GM12878 (cell line): ENCODE data around the gene GUCY1B1. TPM values are rescaled to one million over a fixed set of nuclear protein-coding genes. Genes with fewer than 3 reads are reported as not detected.

Source experiments
- ATAC-seq: fragments of 200-7000 bp; cut with Tn5 transposase; 3 replicates; pipeline ENCODE4 v1.9.1; 2020; ENCODE audit warnings: mild to moderate bottlenecking, moderate library complexity
- BruUV-seq: library from RNA; stranded (reverse); fragments of 400-500 nt; replicated peaks from 2 replicates; lab custom pipeline; 2021; lab: Mats Ljungman, UMichigan
- CTCF ChIA-PET: fragments of 300-600 bp; sonication (Branson Sonifier 250); formaldehyde crosslinking; extraction: SDS; loops from one replicate; lab custom pipeline; 2021; ENCODE audit warnings: inconsistent platforms; lab: Yijun Ruan, JAX
- POLR2A ChIA-PET: fragments of 350-600 bp; formaldehyde crosslinking; extraction: SDS; loops from one replicate; lab custom pipeline; 2021; ENCODE audit warnings: inconsistent platforms; lab: Charles Lee
- RAD21 ChIA-PET: fragments of 300-600 bp; sonication (Branson Sonifier 250); formaldehyde crosslinking; loops from one replicate; lab custom pipeline; 2023; ENCODE audit warnings: antibody characterized with exemption; ENCODE audit not compliant: unreplicated experiment; lab: Charles Lee
- SMC1A ChIA-PET: fragments of 300-600 bp; sonication (Branson Sonifier 250); formaldehyde crosslinking; loops from one replicate; lab custom pipeline; 2023; ENCODE audit not compliant: unreplicated experiment, uncharacterized antibody; lab: Charles Lee
- DNase-seq: peaks from one replicate; pipeline ENCODE4 v3.0.0-alpha.2; 2011; ENCODE audit warnings: low read depth, low spot score
- FAIRE-seq: peaks from 3 replicates; lab custom pipeline; 2011; peaks lifted over from hg19 to GRCh38; lab: Jason Lieb, UNC
- H2AFZ ChIP-seq: 2 replicates; pipeline ENCODE4 v1.6.0; 2011; ENCODE audit warnings: low read depth, low read length, control low read depth; ENCODE audit not compliant: control insufficient read depth
- H3K27ac ChIP-seq: 2 replicates; pipeline ENCODE4 v1.5.1; 2011; ENCODE audit warnings: control low read depth; ENCODE audit not compliant: control insufficient read depth, insufficient read depth
- H3K27me3 ChIP-seq, 2 experiments: replicated peaks in 1 of 2; 2 replicates each; pipeline versions ENCODE4 v1.6.0 to v1.6.1; 2011; ENCODE audit warnings: low read length in 1 of 2; ENCODE audit not compliant: control insufficient read depth in 2 of 2, insufficient read depth in 2 of 2
- H3K36me3 ChIP-seq, 2 experiments: 2 replicates each; pipeline ENCODE4 v1.5.1; 2011; ENCODE audit warnings: low read length in 1 of 2; ENCODE audit not compliant: control insufficient read depth in 2 of 2, insufficient read depth in 2 of 2
- H3K4me1 ChIP-seq: 2 replicates; pipeline ENCODE4 v1.6.1; 2011; ENCODE audit warnings: mild to moderate bottlenecking, low read length, moderate library complexity, mixed read lengths; ENCODE audit not compliant: control insufficient read depth, insufficient read depth
- H3K4me2 ChIP-seq: 2 replicates; pipeline ENCODE4 v1.6.0; 2011; ENCODE audit warnings: control low read depth; ENCODE audit not compliant: control insufficient read depth, insufficient read depth
- H3K4me3 ChIP-seq: fragments of 200-600 bp; sonication (generic); 2 replicates; pipeline ENCODE4 v1.5.1; 2016
- H3K79me2 ChIP-seq: 2 replicates; pipeline ENCODE4 v1.6.0; 2011; ENCODE audit warnings: low read length; ENCODE audit not compliant: control insufficient read depth, insufficient read depth
- H3K9ac ChIP-seq: 2 replicates; pipeline ENCODE4 v1.8.0; 2011; ENCODE audit warnings: low read length, control low read depth, mixed read lengths; ENCODE audit not compliant: control insufficient read depth, insufficient read depth
- H3K9me3 ChIP-seq: replicated peaks from 3 replicates; pipeline ENCODE4 v1.5.1; 2011; ENCODE audit warnings: mild to moderate bottlenecking, low read length; ENCODE audit not compliant: control insufficient read depth, insufficient read depth
- H4K20me1 ChIP-seq: 2 replicates; pipeline ENCODE4 v1.6.0; 2011; ENCODE audit not compliant: control insufficient read depth, insufficient read depth
- BCL11A ChIP-seq: IDR thresholded peaks from 2 replicates; pipeline ENCODE4 v1.6.1; 2011; ENCODE audit warnings: low read depth, low read length
- BCL3 ChIP-seq: IDR thresholded peaks from 2 replicates; pipeline ENCODE4 v1.6.1; 2011; ENCODE audit warnings: borderline replicate concordance, low read depth, mild to moderate bottlenecking, moderate library complexity, low read length; ENCODE audit not compliant: insufficient read depth, poor library complexity, severe bottlenecking
- BHLHE40 ChIP-seq, 2 experiments: fragments of 450-650 bp in 1 of 2; IDR thresholded peaks; 2 replicates each; pipeline ENCODE4 v1.6.1; 2011 to 2017; ENCODE audit warnings: low read depth in 2 of 2, borderline replicate concordance in 1 of 2, improper control_type of control experiment in 1 of 2, low read length in 1 of 2, mild to moderate bottlenecking in 1 of 2
- CBX3 ChIP-seq: fragments of 200-600 bp; sonication (generic); IDR thresholded peaks from 2 replicates; pipeline ENCODE4 v1.6.1; 2016; ENCODE audit warnings: low read depth, borderline replicate concordance
- EGR1 ChIP-seq, 2 experiments: IDR thresholded peaks; 1 replicate in 1 of 2; 2 replicates in 1 of 2; pipeline ENCODE4 v1.6.1; 2011 to 2012; ENCODE audit warnings: low read depth in 2 of 2, low read length in 2 of 2, borderline replicate concordance in 1 of 2, mild to moderate bottlenecking in 1 of 2, moderate library complexity in 1 of 2
- EZH2 ChIP-seq: IDR thresholded peaks from 2 replicates; pipeline ENCODE4 v1.6.1; 2012; ENCODE audit warnings: low read depth, mild to moderate bottlenecking, control low read depth, inconsistent platforms, low read length, borderline replicate concordance; ENCODE audit not compliant: control insufficient read depth
- FOS ChIP-seq: IDR thresholded peaks from 3 replicates; pipeline ENCODE4 v1.6.1; 2011; ENCODE audit warnings: borderline replicate concordance; ENCODE audit not compliant: insufficient read length; ENCODE audit errors: extremely low read depth
- GABPA ChIP-seq: IDR thresholded peaks from 2 replicates; pipeline ENCODE4 v1.6.1; 2014; ENCODE audit warnings: antibody characterized with exemption, low read depth, mild to moderate bottlenecking, inconsistent platforms
- HDAC2 ChIP-seq: fragments of 200-600 bp; sonication (generic); IDR thresholded peaks from 2 replicates; pipeline ENCODE4 v1.6.1; 2017
- RB1 ChIP-seq: fragments of 450-650 bp; formaldehyde crosslinking; IDR thresholded peaks from 2 replicates; pipeline ENCODE4 v1.6.1; 2017; ENCODE audit warnings: mild to moderate bottlenecking, borderline replicate concordance
- RUNX3 ChIP-seq: IDR thresholded peaks from 2 replicates; pipeline ENCODE4 v1.6.1; 2012; ENCODE audit warnings: low read length, inconsistent platforms
- SMAD5 ChIP-seq: IDR thresholded peaks from 2 replicates; pipeline ENCODE4 v1.6.1; 2016; ENCODE audit warnings: antibody characterized with exemption, low read depth
- ZBTB11 ChIP-seq: fragments of 450-650 bp; formaldehyde crosslinking; IDR thresholded peaks from 2 replicates; pipeline ENCODE4 v1.5.0; 2022; ENCODE audit warnings: mild to moderate bottlenecking, missing genetic modification characterization
- in situ Hi-C: fragments of 300-500 bp; cut with MboI; formaldehyde crosslinking; loops from 9 replicates; pipeline ENCODE4 v1.14.3; 2018; ENCODE audit warnings: mixed read lengths
- intact Hi-C: fragments of 100-400 bp; cut with micrococcal nuclease; formaldehyde crosslinking; loops from one replicate; pipeline ENCODE4 v1.14.2; 2022; ENCODE audit not compliant: unreplicated experiment
- polyA plus RNA-seq, 11 experiments: library from polyadenylated mRNA; depleted of rRNA in 4 of 11; unstranded in 6 of 11; stranded (reverse) in 5 of 11; fragments of >200 nt; fragmentation: Nextera tagmentation in 4 of 11; fragmentation: Illumina TruSeq in 1 of 11; extraction: Ambion mirVana in 4 of 11; extraction: Trizol in 1 of 11; gene quantifications; 1 replicate in 1 of 11; 2 replicates in 10 of 11; pipeline versions ENCODE4 v1.2.1 to v1.2.3, GENCODE V29; 2011 to 2016; ENCODE audit warnings: inconsistent platforms in 2 of 11, missing spikeins in 2 of 11, low read depth in 1 of 11
- total RNA-seq, 4 experiments: library from RNA; depleted of rRNA in 3 of 4; stranded (reverse); fragments of >200 nt in 3 of 4; fragmentation: Illumina TruSeq in 1 of 4; extraction: Trizol in 1 of 4; gene quantifications; 2 replicates each; pipeline versions ENCODE4 v1.2.1 to v1.2.3, GENCODE V29; 2013 to 2021

GUCY1B1 gene
- total and polyA plus RNA-seq, 10 of the 15 experiments (the other 5 are each of a cell fraction or from before 2014, with no cell fraction given) = 0.60 to 38.5 (median 1.4) TPM

- intact Hi-C loops = no loop called here
- ATAC-seq = no peak
- in situ Hi-C loops = no loop called here
- H3K79me2 ChIP-seq = no peaks in the 10 kb centered on the region
- TF ChIP-seq RUNX3 (no peak), BCL3 (no peak), SMAD5 (no peak), FOS (no peak), BCL11A (no peak), EZH2 (no peak), EGR1 (IDR thresholded peaks at IDR 0.05; ENCODE audit: borderline replicate concordance in 1 of 2, low read depth in 2 of 2, low read length in 2 of 2) (no peak), ZBTB11 (no peak), GABPA (no peak), BHLHE40 (IDR thresholded peaks at IDR 0.05; ENCODE audit: borderline replicate concordance in 1 of 2, low read depth in 2 of 2, low read length in 1 of 2) (no peak), RB1 (no peak), CBX3 (no peak), HDAC2 (no peak)
- peaks cover 0 to 7% of the 10 kb centered on the region in 2 experiments; a peak in 2 of 4 replicates for H3K27me3 ChIP-seq
- FAIRE-seq = no peak
- DNase-seq = no peak
- H3K27ac ChIP-seq = no peak overlapping the region
- no peak overlapping the region for H3K9ac ChIP-seq
- H3K4me3 ChIP-seq = no peak overlapping the region
- no peak overlapping the region for H3K4me2 ChIP-seq
- H2AFZ ChIP-seq = no peak overlapping the region
- POLR2A ChIA-PET = interaction anchor here (0.5 to 1.1 kb wide), 4 partner anchors 9 to 151 kb away, joined by 3 to 4 read pairs (median 3); no protein-coding TSS in a partner anchor
- H3K9me3 ChIP-seq = no peaks in the 10 kb centered on the region; the same call in 2 of the 3 replicates
- no peaks in the 10 kb centered on the region for H4K20me1 ChIP-seq
- RAD21 ChIA-PET = interaction anchor here (0.7 to 1.7 kb wide), 10 partner anchors 11 to 316 kb away, joined by 3 to 6 read pairs (median 4); no protein-coding TSS in a partner anchor
- no peaks in the 10 kb centered on the region for H3K4me1 ChIP-seq
- CTCF ChIA-PET = interaction anchor here (0.6 to 1.6 kb wide), 6 partner anchors 9 to 233 kb away, joined by 3 to 6 read pairs (median 4); partner anchors contain the start of gene CTSO
- no peaks in the 10 kb centered on the region for H3K36me3 ChIP-seq
- SMC1A ChIA-PET = interaction anchor here (0.6 to 3.8 kb wide), 17 partner anchors 9 to 145 kb away, joined by 3 to 23 read pairs (median 5); partner anchors contain the start of gene GUCY1A1
- no TSS peak for BruUV-seq
These were observed 3.1 kb downstream of the GUCY1B1 start for GRCh38 chr4:155761916-155762315.
